Midbrain (tissue), 1 donor: Measurements from ENCODE around the gene FHIT.

Experiments used
- DNase-seq: peaks from one replicate; lab custom pipeline; 2025; lab: John Stamatoyannopoulos, UW

Gene FHIT

DNA sequence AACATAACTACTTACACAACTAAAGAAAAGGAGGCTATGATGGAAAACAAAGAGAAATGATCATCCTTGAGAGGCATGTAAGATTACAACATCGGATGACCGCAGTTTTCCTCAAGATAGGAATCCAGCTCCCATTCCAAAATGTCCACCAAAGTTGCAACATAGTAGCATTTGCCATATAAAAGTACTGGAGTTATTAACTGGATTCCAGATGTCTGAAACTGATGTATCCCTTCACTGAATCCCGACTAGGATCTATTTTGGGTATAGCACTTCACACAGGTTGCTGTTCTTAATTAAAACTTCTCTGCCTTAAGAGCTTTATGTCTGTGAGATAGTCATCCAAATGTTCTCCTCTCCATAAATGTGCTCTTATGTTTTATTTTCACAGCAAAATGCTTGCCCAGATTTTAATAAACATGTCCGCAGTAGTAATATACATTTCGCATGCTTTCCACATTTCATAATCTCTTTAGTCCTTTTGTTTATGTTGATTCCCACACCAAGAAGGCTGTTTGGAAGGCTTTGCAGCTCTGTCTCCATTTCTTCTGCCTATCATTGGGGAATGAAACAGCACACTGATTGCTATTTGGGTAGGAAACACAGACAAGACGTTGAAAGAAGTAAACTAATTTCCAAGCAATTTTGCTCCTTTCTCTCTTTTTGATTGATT lies 1484.9 kb downstream of the FHIT start:
- DNase-seq, result no peak

DNA sequence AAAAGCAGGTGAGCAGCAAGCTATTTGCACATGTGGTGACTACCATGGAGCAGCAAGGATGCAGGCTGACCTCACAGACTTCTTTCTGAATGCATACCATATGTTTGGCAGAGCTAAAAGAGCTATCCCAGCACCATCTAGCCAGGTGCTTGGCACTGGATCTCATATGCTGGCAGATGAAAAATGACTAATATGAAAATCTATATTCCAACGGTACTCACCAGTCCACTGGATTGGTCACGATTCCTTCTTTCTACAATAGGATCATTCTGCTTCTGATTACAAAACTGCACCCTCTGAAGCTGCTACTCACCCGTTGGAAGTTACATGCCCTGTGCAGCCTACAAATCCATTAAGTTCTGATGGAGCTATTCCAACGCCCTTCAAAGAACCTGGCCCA lies 1487.1 kb downstream of the FHIT start:
- DNase-seq, result no peak

DNA sequence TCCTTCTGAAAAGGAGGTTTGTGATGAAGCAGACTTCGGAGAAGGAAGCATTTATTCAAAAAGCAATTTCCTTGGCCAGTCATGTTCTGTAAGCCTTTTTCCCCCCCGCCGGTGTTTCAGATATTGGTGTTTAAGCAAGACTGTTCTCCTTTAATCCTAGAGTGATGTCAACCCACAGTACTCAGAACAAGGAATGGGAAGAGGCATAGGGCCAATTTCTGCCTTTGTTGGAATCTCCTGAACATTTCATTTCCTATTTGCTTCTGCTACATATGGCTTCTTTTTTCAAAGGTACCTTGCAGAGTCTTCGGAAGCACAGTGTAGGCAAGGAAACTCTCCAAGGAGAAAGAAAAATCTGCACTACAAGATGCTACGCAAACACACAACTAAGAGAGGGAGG lies 1488.3 kb downstream of the FHIT start:
- DNase-seq, result no peak

- DNase-seq, result no peak
These were observed 1491.8 kb downstream of the FHIT start for GRCh38 chr3:59759298-59760031.

DNA sequence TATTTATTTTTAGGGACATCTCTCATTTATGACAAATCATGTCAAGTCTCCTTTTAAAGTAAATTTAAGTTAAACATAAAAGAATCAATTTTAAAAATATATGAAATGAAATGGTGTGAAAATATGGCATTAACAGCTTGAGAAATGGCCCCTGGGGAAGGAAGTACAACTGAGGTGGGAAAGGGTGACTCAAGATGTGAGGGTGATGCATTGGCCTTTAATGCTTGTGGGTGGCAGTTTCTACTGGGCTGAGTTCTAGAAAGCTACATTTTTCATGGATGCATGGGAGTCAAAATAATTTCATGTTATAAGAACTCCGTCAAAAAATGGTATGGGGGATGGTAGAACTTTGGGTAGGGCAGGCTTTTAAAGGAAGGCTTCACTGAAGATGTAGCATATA lies 1492.6 kb downstream of the FHIT start:
- no peak for DNase-seq

DNA sequence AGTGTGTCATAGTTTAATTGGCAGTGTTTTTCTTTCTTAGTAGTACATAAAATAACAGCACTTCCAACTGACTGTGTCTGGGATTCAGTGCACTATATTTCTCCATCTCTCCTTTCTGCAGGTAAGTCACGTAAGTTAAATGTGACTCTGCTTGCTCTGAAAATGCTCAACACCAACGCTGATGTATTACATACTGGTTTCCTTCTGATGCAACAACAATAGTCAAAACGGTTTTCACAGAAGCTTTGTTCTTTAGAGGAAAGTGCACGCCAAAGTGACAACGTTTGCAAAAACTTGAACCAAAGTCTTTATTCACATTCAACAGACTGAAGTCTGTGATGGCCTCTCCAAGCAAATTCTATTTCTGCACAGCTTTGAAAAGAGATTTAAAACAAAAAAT lies 1494.3 kb downstream of the FHIT start:
- no peak for DNase-seq

DNA sequence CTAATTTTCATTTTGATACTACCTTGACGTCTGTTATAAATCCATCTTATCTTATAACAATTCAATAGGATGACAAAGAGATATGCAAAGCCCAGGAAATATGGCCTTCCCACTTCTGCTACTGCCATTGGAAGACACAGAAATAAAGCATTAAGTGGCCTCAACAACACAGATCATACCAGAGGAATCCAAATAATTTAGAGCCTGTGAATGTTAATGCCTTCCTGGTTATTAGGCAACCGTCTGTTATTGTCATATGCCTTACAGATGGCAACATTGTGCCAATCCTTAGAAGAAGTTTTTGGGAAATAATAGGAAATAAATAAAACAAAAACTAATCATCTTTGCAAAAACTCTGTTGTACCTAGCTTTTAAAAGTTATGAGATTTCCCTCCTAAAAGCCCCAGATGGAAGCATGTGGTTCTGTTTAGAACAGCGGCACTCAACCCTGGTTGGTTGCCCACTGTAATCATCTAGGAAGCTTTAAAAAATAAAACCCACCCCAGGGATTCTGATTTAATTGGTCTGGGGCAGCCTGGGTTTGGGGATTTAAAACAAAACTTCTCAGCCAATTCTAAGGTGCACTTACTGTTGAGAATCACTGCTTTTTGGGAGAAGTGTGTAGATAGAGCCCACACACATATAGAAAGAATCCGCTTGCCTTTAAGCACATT lies 1496.7 kb downstream of the FHIT start:
- no peak for DNase-seq

DNA sequence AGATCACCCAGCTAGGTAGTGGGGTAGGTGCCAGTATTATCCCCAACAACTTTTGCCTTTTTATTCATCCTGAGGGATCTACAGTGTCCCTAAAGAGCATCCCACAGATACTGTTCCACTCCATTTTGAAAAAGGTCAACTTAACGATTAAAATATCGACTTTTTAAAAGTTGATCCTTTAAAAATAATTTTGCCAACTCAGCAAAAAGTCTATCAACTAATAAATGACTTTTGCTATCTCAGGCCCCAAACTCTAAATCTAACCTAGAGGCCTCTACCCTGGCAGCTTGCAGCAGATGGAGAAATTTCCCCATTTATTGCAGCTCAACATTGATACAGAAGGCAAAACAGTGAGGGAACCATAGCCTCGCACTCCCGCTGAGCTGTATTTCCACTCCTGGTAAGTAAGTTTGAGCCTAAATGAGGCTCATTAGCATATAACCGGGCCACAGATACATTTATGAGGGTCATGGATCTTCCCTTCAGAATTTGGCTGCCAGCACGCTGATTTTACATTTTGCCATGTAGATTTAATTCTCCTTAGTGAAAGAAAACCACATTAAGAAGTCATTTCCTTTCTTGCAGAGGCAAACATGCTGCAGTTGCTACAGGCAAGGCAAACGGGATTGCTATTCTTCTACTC lies 1497.3 kb downstream of the FHIT start:
- DNase-seq, result no peak

DNA sequence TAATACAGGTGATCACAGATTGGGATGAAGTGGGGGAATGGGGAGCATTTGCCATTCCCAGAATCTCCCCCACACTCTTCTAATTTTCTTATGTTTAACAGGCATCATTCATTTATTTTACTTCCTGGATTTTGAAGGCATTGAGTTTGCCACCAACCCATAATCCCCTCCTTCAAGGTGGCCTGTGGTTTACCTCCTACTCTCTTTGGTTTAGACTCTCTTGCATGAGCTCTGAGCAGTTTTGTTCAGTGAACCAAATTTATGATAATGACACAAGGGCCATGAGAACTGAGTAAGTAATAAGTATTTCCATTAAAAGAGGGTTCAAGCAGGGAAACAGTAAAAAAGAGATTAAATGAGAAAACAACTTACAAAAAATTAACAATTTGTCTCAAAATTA lies 1498.3 kb downstream of the FHIT start:
- no peak for DNase-seq

DNA sequence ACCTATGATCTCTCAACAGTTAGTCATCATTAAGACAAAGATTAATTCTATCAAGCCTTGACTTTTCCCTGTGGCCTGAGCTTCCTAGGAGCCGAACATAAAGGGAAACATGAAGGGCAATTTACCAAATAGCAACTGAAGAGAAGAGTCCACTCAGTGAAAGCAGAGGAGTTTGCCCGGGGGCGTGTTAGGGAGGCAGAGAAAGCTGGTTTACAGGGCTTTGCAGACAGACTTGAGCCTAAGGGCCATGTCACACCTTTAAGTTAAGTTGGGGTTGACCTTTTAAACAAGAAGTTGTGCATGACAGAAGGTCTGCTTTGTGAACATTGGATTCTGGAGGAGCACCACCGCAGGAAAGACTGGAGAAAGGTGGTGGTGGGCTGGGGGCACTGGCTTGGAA lies 1499.6 kb downstream of the FHIT start:
- DNase-seq, result no peak

DNA sequence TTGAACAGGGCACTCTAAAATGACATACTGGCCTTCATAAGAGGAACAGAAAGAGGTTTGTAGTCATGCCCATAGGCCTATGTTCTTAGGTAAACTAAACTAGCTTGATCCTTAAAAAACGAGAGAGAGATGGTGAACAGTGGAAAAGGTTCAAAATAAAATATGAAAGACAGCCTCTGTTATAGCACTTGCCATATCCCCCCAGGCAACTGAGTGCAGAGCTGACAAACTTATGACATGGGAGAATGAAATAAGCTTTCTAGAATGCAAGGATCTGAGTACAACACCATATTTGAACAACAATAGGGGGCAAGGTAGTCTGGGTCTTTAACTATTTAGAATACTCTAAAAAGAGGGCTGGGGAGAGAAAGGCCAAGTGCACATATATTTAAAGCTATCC lies 1500.9 kb downstream of the FHIT start:
- no peak for DNase-seq

GRCh38 chr3:59749291-59749690 lies 1502.0 kb downstream of the FHIT start:
- no peak for DNase-seq

- DNase-seq, result no peak
These were observed 1504.7 kb downstream of the FHIT start for GRCh38 chr3:59746585-59746984.

GRCh38 chr3:59737241-59737640 lies 1514.0 kb downstream of the FHIT start:
- no peak for DNase-seq

- DNase-seq, result no peak
These were observed 1517.2 kb downstream of the FHIT start for GRCh38 chr3:59734061-59734460.

- DNase-seq, result no peak
These were observed 1518.0 kb downstream of the FHIT start for GRCh38 chr3:59733041-59733809.

GRCh38 chr3:59731943-59732342 lies 1519.3 kb downstream of the FHIT start:
- DNase-seq, result no peak

DNA sequence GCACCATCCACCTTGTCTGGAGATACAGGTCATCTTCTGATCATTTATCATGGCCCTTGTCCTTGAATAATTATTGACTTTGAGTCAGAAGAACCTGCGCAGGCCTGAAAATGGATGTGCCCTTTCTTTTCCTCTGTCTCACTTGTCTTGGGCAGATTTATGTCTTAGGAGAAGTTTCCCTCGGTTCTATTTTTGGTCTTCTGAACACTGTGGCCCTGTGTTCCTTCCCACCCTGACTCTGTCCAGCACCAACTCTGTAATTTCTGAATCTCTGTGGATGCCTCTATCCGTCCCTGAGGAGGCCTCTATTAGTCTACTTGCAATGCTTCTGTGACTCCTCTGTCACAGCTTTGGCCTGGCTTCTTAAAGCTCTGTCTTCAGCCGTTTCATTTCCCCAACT lies 1520.7 kb downstream of the FHIT start:
- no peak for DNase-seq

DNA sequence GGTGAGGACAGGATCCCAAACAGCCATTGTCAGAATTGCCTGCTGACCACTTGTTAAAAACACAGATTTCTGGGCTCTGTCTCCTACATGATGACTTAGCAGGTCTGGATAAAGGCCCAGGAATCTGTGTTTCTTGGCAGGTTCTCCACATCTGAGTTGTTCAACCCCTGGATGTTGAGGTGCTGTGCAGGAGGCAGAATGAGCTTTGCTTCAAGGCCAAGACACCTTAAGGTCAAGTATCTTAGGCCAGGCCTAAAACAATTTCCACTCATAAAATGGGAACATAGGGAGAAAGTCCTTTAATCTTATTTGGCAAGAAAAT lies 1522.7 kb downstream of the FHIT start:
- no peak for DNase-seq

DNA sequence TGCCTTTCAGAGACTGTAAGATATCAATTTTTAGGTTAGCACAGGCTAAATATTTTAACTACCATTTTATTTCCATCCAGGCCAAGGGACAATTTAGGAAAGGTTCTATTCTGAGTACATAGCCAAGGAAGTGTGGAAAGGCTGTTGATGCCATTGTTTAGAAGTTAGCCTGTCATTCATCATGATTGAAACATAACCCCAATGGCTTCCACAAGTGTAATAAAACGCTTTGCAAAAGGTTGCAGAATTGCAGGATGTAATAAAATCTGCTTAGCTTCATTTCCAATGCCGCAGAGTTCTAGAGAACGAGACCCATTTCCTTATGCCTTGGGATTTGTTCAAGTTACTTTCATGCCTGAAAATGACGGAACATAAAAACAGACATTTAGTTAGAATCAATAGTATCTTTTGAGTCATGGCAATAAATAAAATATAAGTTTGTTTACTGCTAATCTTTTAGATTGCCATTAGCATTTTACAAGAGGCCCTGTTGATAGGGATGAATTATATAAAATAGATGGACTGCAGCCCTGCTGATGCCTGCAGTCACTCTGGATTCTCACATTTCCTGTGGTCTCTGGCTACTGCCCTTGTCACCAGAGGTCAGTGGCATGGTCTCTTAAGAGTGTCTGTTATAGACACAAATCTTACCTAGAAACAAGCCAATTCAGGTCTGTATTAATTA lies 1523.2 kb downstream of the FHIT start:
- DNase-seq, result no peak

DNA sequence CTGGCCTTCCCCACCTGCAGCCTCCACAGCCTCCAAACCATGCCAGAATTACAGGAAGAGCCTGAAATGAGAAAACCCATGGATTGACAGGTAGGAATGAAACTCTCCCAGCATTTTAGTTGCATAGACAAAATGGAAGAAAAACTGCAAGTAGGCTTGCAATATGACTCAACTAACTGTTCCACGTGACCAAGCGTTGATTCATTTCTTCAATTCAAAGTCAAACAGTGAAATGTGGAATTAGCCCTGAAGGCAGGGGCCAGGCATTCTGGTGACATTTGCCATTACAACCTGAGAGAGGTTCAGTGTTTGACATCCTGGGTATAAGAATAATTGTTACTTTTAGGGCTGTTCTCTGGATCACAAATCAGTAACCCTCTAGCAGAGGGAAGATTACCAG lies 1525.0 kb downstream of the FHIT start:
- DNase-seq, result no peak
